NB4 (cell line): ENCODE data around the gene C1QB.
"Not testable (repeated sequence)": the region's sequence is repeated elsewhere in the genome, so short reads cannot be mapped to it uniquely, and the experiment has no call there.

Source experiments
- DNase-seq: peaks from one replicate; pipeline ENCODE4 v3.0.0; 2010; ENCODE audit warnings: low read depth
- H3K4me3 ChIP-seq: one replicate; pipeline ENCODE4 v1.5.1; 2011; ENCODE audit warnings: mild to moderate bottlenecking, low read depth, low read length, moderate library complexity
- MYC ChIP-seq: IDR thresholded peaks from 2 replicates; pipeline ENCODE4 v1.6.1; 2011; ENCODE audit warnings: low read depth, low read length
- POLR2A ChIP-seq: IDR thresholded peaks from 2 replicates; pipeline ENCODE4 v1.6.1; 2011; ENCODE audit warnings: mild to moderate bottlenecking; ENCODE audit not compliant: insufficient read length; ENCODE audit errors: extremely low read depth
- TF ChIP-seq, protein P1 (sequence below): IDR thresholded peaks from one replicate; pipeline ENCODE4 v1.5.1; 2012; ENCODE audit warnings: low read depth, low read length
- TF ChIP-seq, protein P2 (sequence below): IDR thresholded peaks from 2 replicates; pipeline ENCODE4 v1.6.1; 2011; ENCODE audit warnings: low read depth, low read length

The C1QB gene

DNA sequence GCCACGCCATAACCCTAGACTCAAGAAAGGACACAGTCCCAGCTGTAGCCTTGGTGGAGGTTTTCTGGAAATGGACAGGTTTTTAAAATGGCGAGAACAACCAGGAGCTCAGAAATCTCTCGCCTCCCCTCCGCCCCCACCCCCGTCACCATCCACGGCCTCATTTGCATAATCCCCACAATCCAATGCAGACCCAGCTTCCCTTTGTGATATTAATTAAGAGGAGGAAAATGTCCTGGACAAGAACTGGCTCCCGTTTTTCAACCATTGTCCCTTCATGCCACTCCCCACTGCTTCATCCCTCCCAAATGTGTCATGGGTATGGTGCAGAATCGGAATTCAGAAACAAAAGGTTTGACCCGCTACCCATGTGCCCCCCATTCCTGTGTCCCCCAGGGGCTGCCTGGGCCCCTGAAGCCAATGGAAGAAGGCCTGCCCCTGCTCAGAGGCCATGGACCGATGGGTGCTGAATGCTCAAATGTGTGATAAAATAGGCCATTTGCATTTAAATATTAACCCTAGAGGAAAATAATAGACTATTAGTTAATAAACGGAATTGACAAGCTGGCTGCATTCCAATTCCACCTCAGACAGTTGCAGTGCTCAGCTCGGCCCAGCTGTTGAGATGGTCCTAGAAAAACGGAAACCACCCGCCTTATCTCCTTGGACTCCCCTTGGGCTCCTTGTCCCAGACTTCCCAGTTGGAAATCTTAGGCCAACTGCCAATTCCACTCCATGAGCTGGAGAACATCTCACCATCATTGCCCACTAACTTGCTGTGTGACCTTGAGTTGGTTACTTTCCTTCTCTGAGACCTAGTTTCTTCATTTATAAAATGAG is 46.9 kb downstream of the C1QB start:
- no peak overlapping the region for H3K4me3 ChIP-seq
- no peak for TF ChIP-seq MYC
- TF ChIP-seq, protein P1, sequence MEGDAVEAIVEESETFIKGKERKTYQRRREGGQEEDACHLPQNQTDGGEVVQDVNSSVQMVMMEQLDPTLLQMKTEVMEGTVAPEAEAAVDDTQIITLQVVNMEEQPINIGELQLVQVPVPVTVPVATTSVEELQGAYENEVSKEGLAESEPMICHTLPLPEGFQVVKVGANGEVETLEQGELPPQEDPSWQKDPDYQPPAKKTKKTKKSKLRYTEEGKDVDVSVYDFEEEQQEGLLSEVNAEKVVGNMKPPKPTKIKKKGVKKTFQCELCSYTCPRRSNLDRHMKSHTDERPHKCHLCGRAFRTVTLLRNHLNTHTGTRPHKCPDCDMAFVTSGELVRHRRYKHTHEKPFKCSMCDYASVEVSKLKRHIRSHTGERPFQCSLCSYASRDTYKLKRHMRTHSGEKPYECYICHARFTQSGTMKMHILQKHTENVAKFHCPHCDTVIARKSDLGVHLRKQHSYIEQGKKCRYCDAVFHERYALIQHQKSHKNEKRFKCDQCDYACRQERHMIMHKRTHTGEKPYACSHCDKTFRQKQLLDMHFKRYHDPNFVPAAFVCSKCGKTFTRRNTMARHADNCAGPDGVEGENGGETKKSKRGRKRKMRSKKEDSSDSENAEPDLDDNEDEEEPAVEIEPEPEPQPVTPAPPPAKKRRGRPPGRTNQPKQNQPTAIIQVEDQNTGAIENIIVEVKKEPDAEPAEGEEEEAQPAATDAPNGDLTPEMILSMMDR, result no peak
- TF ChIP-seq, protein P2, sequence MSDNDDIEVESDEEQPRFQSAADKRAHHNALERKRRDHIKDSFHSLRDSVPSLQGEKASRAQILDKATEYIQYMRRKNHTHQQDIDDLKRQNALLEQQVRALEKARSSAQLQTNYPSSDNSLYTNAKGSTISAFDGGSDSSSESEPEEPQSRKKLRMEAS, result no peak
- no peak for TF ChIP-seq POLR2A
- no peak for DNase-seq

DNA sequence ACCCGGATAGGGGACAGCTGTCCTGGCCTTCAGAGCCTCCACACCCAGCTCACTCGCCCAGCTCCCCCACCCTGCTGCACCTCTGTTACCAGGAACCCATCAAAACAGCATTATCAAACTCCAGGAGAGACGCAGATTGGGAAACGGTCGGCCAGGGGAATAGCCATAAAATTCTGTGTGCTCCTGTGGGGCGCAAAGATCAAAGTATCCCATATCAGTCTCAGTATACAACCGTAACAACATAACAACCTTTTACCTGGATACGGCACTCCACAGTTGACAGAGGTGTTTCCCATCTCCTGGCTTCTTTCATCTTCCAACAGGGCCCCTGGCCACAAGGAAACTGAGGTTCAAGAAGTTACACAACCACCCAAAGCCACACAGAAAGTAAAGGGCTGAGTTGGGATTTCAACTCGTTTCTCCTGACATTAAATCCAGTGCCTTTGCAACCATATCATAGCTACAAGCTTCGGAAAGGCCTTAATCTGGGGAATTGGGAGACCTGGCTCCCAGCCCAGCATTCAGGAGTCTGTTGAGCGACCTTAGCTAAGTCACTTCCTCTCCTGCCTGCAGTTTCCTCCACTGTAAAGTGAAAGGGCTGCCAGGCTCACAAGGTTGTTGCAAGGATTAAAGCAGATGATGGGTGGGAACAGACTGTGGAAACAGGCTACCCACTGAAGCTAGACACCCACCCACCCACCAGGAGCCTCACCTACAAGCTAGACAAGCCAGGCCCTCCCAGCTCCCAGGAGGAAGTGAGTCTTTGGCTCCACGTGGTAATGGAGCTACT is 49.5 kb downstream of the C1QB start:
- no peak overlapping the region for H3K4me3 ChIP-seq
- DNase-seq, result no peak
- TF ChIP-seq, protein P1, result no peak
- TF ChIP-seq, protein P2, result no peak

DNA sequence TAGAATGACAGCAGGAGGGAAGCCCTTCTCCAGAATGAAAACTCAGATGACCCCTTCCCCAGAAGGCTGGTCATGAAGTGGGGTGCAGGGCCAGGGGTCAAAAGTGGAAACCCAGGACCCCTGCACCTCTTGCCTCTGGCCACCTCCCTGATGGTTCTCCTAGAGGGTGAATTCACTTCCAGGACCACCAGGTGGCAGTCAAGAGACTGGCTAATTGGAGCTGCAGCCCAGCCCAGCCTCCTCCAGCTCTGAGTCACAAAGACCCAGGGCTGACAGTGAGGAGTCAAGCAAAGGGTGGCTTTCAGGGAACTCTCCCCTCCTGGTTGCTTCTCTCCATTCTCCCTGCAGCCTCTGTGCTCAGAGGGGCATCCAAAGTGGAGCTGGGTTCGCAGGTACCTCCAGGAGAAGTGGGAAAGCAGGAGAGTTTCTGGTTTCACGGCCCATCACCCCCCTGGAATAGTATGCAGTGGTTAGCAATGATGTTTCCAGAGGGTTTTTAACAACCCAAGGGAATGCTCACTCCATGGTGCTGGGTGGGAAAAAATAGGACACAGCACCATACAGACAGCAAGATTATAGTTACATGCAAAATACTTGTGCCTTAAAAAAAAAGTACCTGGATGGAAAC is 51.5 kb downstream of the C1QB start:
- TF ChIP-seq, protein P1, result peak; percentile 78
- TF ChIP-seq POLR2A, result no peak
- peak; percentile 81 for DNase-seq
- no peak overlapping the region for H3K4me3 ChIP-seq

DNA sequence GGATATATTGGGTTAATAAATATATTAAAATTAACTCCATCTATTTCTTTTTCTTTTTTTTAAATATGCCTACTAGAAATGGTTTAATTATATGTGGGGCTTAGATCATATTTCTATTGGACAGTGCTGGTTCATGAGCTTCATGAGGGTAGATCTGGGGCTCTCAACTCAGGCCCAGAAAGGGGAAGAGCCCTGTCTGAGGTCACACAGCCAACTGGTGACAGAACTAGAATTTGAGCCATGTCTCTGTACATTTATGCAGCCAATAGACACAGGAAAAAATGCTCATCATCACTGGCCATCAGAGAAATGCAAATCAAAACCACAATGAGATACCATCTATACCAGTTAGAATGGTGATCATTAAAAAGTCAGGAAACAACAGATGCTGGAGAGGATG is 52.5 kb downstream of the C1QB start:
- no peak overlapping the region for H3K4me3 ChIP-seq
- no peak for DNase-seq
- TF ChIP-seq, protein P1, result no peak
- TF ChIP-seq MYC (no peak), POLR2A (no peak)
- TF ChIP-seq, protein P2, result no peak

DNA sequence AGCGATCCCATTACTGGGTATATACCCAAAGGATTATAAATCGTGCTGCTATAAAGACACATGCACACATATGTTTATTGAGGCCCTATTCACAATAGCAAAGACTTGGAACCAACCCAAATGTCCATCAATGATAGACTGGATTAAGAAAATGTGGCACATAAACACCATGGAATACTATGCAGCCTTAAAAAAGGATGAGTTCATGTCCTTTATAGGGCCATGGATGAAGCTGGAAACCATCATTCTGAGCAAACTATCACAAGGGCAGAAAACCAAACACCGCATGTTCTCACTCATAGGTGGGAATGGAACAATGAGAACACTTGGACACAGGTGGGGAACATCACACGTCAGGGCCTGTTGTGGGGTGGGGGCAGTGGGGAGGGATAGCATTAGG is 53.1 kb downstream of the C1QB start:
- not testable (repeated sequence) for DNase-seq, H3K4me3 ChIP-seq

DNA sequence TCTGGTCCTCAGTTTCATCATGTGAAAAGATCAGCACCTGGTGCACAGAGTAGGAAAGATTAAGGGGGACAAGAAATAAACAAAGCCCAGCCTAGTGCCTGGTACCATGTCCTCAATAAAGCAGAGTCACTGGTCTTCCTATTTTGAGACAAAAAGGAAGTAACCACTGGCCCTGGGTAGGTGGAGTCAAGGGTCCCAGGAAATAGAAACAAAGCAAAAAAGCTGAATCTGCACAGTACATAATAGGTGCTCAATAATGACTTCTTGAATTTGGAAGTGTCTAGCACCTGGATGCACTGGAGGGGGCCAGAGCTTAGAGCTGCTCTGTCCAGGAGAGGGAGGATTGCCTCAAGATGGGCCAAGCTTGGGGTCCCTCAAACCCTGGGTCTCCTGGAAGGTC is 55.7 kb downstream of the C1QB start:
- no peak for DNase-seq
- TF ChIP-seq, protein P2, result no peak
- no peak overlapping the region for H3K4me3 ChIP-seq
